Measurements from ENCODE around the gene GPR101.

- TF ChIP-seq CTCF (conservative IDR thresholded peaks at IDR 0.05 in 1 of 2, IDR thresholded peaks at IDR 0.05 in 1 of 2; ENCODE audit: extremely low read depth in 1 of 2, insufficient read depth in 1 of 2, low read depth in 1 of 2, low read length in 2 of 2) (no peak), EZH2 (IDR thresholded peaks at IDR 0.05; ENCODE audit: borderline replicate concordance, low read length) (no peak)
Observed at GRCh38 chrX:137025930-137026329, 7.9 kb downstream of the GPR101 start.

Measured in mammary epithelial cell (primary cell).